A673 (cell line): Measurements from ENCODE around the gene KANK4.

ENCODE experiments used
- CTCF ChIP-seq: fragments of 300-800, 200-600 bp; sonication (generic); conservative IDR thresholded peaks from 2 replicates; pipeline ENCODE4 v1.5.1; 2017; ENCODE audit warnings: low read depth, mild to moderate bottlenecking, antibody characterized with exemption, low read length, moderate library complexity, mixed read lengths
- EZH2 ChIP-seq: fragments of 200-600 bp; sonication (generic); IDR thresholded peaks from 2 replicates; pipeline ENCODE4 v1.6.1; 2017; ENCODE audit warnings: borderline replicate concordance, low read depth, mild to moderate bottlenecking, mixed read lengths, antibody characterized with exemption, low read length; ENCODE audit not compliant: poor library complexity, severe bottlenecking

GRCh38 chr1:62312698-62313097 is 6.5 kb downstream of the KANK4 start:
- no peak for TF ChIP-seq CTCF
- no peak for TF ChIP-seq EZH2
